Esophagus squamous epithelium (tissue), 4 donors: Measurements from ENCODE around the gene KRT17.
"Not testable (repeated sequence)": the region's sequence is repeated elsewhere in the genome, so short reads cannot be mapped to it uniquely, and the experiment has no call there.

Source experiments
- POLR2A ChIP-seq, 4 donors: fragments of 450-650 bp; IDR thresholded peaks; one replicate each; pipeline ENCODE4 v1.6.1; 2017; ENCODE audit warnings: antibody characterized with exemption in 4 of 4, mild to moderate bottlenecking in 4 of 4, moderate library complexity in 3 of 4
- TF ChIP-seq, protein P1 (sequence below), 6 experiments: fragments of 450-650 bp in 4 of 6; fragments of 200-600 bp in 2 of 6; sonication (generic) in 2 of 6; IDR thresholded peaks; one replicate each; pipeline ENCODE4 v1.5.1; 2016 to 2019; ENCODE audit warnings: antibody characterized with exemption in 6 of 6, mild to moderate bottlenecking in 4 of 6, moderate library complexity in 4 of 6

DNA sequence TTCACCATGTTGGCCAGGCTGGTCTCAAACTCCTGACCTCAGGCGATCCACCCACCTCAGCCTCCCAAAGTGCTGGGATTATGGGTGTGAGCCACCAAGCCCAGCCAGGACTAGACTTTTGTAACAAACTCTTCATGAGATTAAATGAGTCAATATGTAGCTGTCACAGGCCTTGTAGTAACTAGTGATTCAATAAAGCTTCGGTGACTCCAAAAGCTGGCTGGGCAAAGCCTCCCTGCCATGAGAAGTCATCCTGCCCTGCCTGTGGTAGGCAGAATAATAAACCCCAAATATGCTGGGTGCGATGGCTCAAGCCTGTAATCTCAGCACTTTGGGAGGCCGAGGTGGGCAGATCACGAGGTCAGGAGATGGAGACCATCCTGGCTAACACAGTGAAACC is 16.2 kb upstream of the KRT17 start:
- TF ChIP-seq, protein P1, sequence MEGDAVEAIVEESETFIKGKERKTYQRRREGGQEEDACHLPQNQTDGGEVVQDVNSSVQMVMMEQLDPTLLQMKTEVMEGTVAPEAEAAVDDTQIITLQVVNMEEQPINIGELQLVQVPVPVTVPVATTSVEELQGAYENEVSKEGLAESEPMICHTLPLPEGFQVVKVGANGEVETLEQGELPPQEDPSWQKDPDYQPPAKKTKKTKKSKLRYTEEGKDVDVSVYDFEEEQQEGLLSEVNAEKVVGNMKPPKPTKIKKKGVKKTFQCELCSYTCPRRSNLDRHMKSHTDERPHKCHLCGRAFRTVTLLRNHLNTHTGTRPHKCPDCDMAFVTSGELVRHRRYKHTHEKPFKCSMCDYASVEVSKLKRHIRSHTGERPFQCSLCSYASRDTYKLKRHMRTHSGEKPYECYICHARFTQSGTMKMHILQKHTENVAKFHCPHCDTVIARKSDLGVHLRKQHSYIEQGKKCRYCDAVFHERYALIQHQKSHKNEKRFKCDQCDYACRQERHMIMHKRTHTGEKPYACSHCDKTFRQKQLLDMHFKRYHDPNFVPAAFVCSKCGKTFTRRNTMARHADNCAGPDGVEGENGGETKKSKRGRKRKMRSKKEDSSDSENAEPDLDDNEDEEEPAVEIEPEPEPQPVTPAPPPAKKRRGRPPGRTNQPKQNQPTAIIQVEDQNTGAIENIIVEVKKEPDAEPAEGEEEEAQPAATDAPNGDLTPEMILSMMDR (IDR thresholded peaks at IDR 0.05): not testable (repeated sequence)
- not testable (repeated sequence) for TF ChIP-seq POLR2A (IDR thresholded peaks at IDR 0.05)
